HFFc6 (cell line): ENCODE results near the gene PLA2R1. TPM values are rescaled to one million over a fixed set of nuclear protein-coding genes. Genes with fewer than 3 reads are reported as not detected.

Experiments used
- DNase-seq: peaks from one replicate; pipeline ENCODE4 v3.0.0-alpha.2; 2018
- H3K27ac Mint-ChIP-seq: 2 replicates; pipeline ENCODE4 v1.8.0; 2020; ENCODE audit warnings: mild to moderate bottlenecking, mixed read lengths
- H3K27me3 Mint-ChIP-seq: 2 replicates; pipeline ENCODE4 v1.8.0; 2021; ENCODE audit warnings: mild to moderate bottlenecking, moderate library complexity, mixed read lengths; ENCODE audit not compliant: insufficient read depth
- H3K36me3 Mint-ChIP-seq: 2 replicates; pipeline ENCODE4 v1.8.0; 2021; ENCODE audit warnings: low read depth, mixed read lengths
- H3K4me1 Mint-ChIP-seq: 2 replicates; pipeline ENCODE4 v1.8.0; 2020; ENCODE audit warnings: low read depth, mixed read lengths
- H3K4me3 Mint-ChIP-seq: 2 replicates; pipeline ENCODE4 v1.8.0; 2020; ENCODE audit warnings: mild to moderate bottlenecking, moderate library complexity, mixed read lengths
- H3K9me3 Mint-ChIP-seq: 2 replicates; pipeline ENCODE4 v1.8.0; 2020; ENCODE audit warnings: mild to moderate bottlenecking, mixed read lengths
- CTCF ChIP-seq: fragments of 200-600 bp; sonication (generic); IDR thresholded peaks from 2 replicates; pipeline ENCODE4 v1.5.0; 2021; ENCODE audit warnings: antibody characterized with exemption, mild to moderate bottlenecking
- long read RNA-seq: library from polyadenylated mRNA; unstranded; transcript quantifications from one replicate; pipeline ENCODE4 v2.0.0, GENCODE V29; 2019
- total RNA-seq, 6 experiments: library from RNA; stranded (reverse); fragmentation: NEBNext Ultra II Directional; extraction: Animal tissue kit (Norgen Biotek cat#: 25700); gene quantifications; 2 replicates in 1 of 6; 3 replicates in 5 of 6; pipeline ENCODE4 v1.2.3, GENCODE V29; 2021

PLA2R1 gene
- 1 to 10 TPM; 3.2 to 6.3 (median 3.3) TPM for total RNA-seq
- long read RNA-seq, partial matches to known transcripts, result 4 of 5 reads
- long read RNA-seq, other reads (novel, unspliced or antisense), result 1 of 5 reads

GRCh38 chr2:160062292-160063005 lies at the start of gene PLA2R1:
Gene PLA2R1, minus strand, starts transcription at chr2:160062615. Its CDS starts 212 bp downstream, at chr2:160062403.
- peak within 1 kb of the TSS; percentile 89 for H3K4me3 Mint-ChIP-seq
- peaks cover 19% of the 10 kb centered on the region for H3K4me1 Mint-ChIP-seq

GRCh38 chr2:160110674-160111239 lies 48.3 kb upstream of the PLA2R1 start:
- Mint-ChIP-seq H3K9me3 (no peaks in the 10 kb centered on the region), H3K27ac (no peak overlapping the region), H3K4me3 (no peak overlapping the region), H3K36me3 (no peaks in the 10 kb centered on the region), H3K4me1 (peaks cover 9% of the 10 kb centered on the region), H3K27me3 (no peaks in the 10 kb centered on the region)
- no peak for TF ChIP-seq CTCF
- DNase-seq, result no peak

More at GRCh38 chr2:160062292-160063005, at the start of gene PLA2R1:
- peak within 1 kb of the TSS; percentile 44 for H3K27ac Mint-ChIP-seq
- H3K27me3 Mint-ChIP-seq, result peaks cover 8% of the 10 kb centered on the region; the same call in 1 of the 2 replicates
- peak; percentile 24 for DNase-seq
- TF ChIP-seq CTCF, result no peak
- peaks cover 2% of the 10 kb centered on the region for H3K9me3 Mint-ChIP-seq
- H3K36me3 Mint-ChIP-seq, result no peaks in the 10 kb centered on the region

- H3K4me1 Mint-ChIP-seq, result peaks cover 9% of the 10 kb centered on the region
- peak; percentile 79 for DNase-seq
- H3K36me3 Mint-ChIP-seq, result no peaks in the 10 kb centered on the region
- peak; percentile 95 for TF ChIP-seq CTCF
- H3K4me3 Mint-ChIP-seq, result no peak overlapping the region
- H3K27ac Mint-ChIP-seq, result no peak overlapping the region
- H3K9me3 Mint-ChIP-seq, result no peaks in the 10 kb centered on the region
- no peaks in the 10 kb centered on the region for H3K27me3 Mint-ChIP-seq
Measured at GRCh38 chr2:160109939-160110673, 47.7 kb upstream of the PLA2R1 start.

- Mint-ChIP-seq H3K27me3 (no peaks in the 10 kb centered on the region), H3K4me3 (no peak overlapping the region), H3K27ac (no peak overlapping the region), H3K4me1 (peaks cover 8% of the 10 kb centered on the region), H3K9me3 (no peaks in the 10 kb centered on the region), H3K36me3 (no peaks in the 10 kb centered on the region)
- TF ChIP-seq CTCF, result no peak
- DNase-seq, result no peak
Measured at GRCh38 chr2:160109243-160109642, 46.8 kb upstream of the PLA2R1 start.

GRCh38 chr2:160108646-160109045 lies 46.2 kb upstream of the PLA2R1 start:
- Mint-ChIP-seq H3K36me3 (no peaks in the 10 kb centered on the region), H3K27me3 (no peaks in the 10 kb centered on the region), H3K4me3 (no peak overlapping the region), H3K9me3 (no peaks in the 10 kb centered on the region), H3K27ac (no peak overlapping the region), H3K4me1 (peaks cover 10% of the 10 kb centered on the region; the same call in 1 of the 2 replicates)
- no peak for TF ChIP-seq CTCF
- DNase-seq, result no peak
